Vagina (tissue), 2 donors: ENCODE measurements around the gene ARHGAP18.

Experiments
- POLR2A ChIP-seq, 2 donors: fragments of 450-650 bp; IDR thresholded peaks; one replicate each; pipeline ENCODE4 v1.6.1; 2017; ENCODE audit warnings: antibody characterized with exemption in 2 of 2, mild to moderate bottlenecking in 2 of 2, moderate library complexity in 2 of 2
- POLR2AphosphoS5 ChIP-seq, 2 donors: sonication (generic); formaldehyde crosslinking; IDR thresholded peaks; one replicate each; pipeline ENCODE4 v1.9.0; 2017; ENCODE audit warnings: antibody characterized with exemption in 2 of 2, mild to moderate bottlenecking in 2 of 2, low read depth in 1 of 2; ENCODE audit not compliant: insufficient read depth in 1 of 2
- TF ChIP-seq, protein P1 (sequence below), 3 experiments: fragments of 450-650 bp in 2 of 3; fragments of 200-600 bp in 1 of 3; sonication (generic) in 1 of 3; IDR thresholded peaks; one replicate each; pipeline ENCODE4 v1.5.1; 2017 to 2019; ENCODE audit warnings: antibody characterized with exemption in 3 of 3, mild to moderate bottlenecking in 2 of 3, moderate library complexity in 2 of 3

DNA sequence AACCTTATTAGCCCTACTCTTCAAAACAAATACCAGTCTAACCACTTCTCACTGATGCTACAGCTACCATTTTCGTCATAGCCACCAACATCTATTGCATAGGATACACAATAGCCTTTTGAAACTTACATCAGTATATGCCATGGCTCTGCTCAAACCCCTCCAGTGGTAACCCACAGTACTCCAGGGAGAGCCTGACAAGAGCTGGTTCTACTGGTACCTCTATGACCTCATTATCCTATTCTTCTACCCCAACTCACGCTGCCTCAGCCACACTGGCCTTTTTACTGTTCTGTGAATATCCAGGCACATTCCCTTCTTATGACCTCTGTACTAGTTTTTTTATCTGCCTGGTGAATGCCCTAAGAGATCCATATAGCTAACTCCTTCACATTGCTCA is 157.6 kb downstream of the ARHGAP18 start:
- TF ChIP-seq POLR2A (IDR thresholded peaks at IDR 0.05): no peak
- TF ChIP-seq, protein P1, sequence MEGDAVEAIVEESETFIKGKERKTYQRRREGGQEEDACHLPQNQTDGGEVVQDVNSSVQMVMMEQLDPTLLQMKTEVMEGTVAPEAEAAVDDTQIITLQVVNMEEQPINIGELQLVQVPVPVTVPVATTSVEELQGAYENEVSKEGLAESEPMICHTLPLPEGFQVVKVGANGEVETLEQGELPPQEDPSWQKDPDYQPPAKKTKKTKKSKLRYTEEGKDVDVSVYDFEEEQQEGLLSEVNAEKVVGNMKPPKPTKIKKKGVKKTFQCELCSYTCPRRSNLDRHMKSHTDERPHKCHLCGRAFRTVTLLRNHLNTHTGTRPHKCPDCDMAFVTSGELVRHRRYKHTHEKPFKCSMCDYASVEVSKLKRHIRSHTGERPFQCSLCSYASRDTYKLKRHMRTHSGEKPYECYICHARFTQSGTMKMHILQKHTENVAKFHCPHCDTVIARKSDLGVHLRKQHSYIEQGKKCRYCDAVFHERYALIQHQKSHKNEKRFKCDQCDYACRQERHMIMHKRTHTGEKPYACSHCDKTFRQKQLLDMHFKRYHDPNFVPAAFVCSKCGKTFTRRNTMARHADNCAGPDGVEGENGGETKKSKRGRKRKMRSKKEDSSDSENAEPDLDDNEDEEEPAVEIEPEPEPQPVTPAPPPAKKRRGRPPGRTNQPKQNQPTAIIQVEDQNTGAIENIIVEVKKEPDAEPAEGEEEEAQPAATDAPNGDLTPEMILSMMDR (IDR thresholded peaks at IDR 0.05): no peak
- no peak for TF ChIP-seq POLR2AphosphoS5 (IDR thresholded peaks at IDR 0.05; ENCODE audit: insufficient read depth in 1 of 2, low read depth in 1 of 2)
